Measurements from ENCODE around the gene EIF2D.

GRCh38 chr1:206656936-206657335 is 44.7 kb upstream of the EIF2D start:
- TF ChIP-seq GATA2 (IDR thresholded peaks at IDR 0.05; ENCODE audit: low read depth, low read length) (no peak), GATA3 (IDR thresholded peaks at IDR 0.05; ENCODE audit: low read depth, low read length) (no peak)
